GM12874 (cell line): Measurements from ENCODE around the gene CNNM3.

Experiments
- CTCF ChIP-seq: IDR thresholded peaks from 2 replicates; pipeline ENCODE4 v1.5.1; 2011; ENCODE audit warnings: low read depth, mild to moderate bottlenecking, control low read depth, low read length, moderate library complexity; ENCODE audit not compliant: insufficient read depth

CNNM3 gene

DNA sequence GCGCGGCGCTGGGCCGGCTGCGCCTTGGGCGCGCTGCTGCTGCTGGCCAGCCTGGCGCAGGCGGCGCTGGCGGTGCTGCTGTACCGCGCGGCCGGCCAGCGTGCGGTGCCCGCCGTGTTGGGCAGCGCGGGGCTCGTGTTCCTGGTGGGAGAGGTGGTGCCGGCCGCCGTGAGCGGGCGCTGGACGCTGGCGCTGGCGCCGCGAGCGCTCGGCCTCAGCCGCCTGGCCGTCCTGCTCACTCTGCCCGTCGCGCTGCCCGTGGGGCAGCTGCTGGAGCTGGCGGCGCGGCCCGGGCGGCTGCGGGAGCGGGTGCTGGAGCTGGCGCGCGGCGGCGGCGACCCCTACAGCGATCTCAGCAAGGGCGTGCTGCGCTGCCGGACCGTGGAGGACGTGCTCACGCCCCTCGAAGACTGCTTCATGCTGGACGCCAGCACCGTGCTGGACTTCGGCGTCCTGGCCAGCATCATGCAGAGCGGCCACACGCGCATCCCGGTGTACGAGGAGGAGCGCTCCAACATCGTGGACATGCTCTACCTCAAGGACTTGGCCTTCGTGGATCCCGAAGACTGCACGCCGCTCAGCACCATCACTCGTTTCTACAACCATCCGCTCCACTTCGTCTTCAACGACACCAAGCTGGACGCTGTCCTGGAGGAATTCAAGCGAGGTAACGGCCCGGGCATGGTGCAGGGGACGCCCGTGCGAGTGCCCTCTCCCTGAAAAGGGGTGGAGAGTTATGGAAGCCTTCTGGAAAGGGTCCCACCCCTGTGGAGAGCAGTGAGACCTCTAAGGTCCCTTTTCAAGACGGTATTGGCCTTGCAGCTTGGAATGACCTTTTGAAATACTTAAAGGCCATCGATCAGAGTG, 1.0 kb downstream of the CNNM3 start:
- no peak for TF ChIP-seq CTCF

- TF ChIP-seq CTCF, result no peak
Observed at GRCh38 chr2:96817882-96818281, 1.8 kb downstream of the CNNM3 start.

DNA sequence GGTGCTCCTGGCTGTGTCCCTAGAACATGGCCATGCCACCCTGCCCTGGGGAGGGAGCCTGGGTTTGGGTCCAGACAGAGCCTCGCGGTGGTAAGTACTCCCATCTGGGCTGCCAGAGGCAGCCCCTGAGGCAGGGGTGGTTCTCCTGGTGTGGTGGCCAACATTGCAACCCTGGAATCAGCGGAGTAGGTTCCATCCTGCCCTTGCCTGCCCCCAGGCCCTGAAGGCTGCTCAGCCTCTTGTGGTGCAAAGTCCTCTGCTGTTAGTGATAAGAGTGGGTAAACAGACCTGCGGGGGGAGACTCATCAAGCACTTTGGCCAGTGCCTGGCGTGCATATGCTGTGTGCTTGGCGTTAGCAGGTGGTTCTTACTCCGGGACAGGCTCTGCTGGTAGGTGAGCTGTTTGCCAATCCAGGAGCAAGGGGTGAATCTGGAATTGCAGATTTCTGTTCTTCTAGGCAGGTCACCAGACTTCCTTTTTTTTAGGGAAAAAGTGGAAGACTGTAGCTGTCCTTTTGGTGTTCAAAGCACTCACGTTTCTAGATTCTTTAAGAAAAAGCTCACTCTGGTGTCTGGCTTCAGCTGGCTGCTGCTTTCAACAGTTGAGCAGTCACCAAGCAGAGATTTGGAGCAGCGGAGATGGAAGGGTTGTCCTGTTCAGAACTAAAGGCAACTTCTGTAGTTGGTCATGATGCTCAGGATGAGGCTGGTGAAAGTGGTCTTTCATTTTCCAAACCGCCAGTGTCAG, 3.2 kb downstream of the CNNM3 start:
- TF ChIP-seq CTCF, result no peak

- TF ChIP-seq CTCF, result 0 out of 2 replicates have a peak, but pooled peaks have one; percentile 1
Observed at GRCh38 chr2:96819876-96820511, 3.9 kb downstream of the CNNM3 start.

- TF ChIP-seq CTCF, result no peak
Observed at GRCh38 chr2:96821113-96821675, 5.1 kb downstream of the CNNM3 start.

GRCh38 chr2:96822786-96823185, 6.7 kb downstream of the CNNM3 start:
- no peak for TF ChIP-seq CTCF

GRCh38 chr2:96823198-96823597, 7.1 kb downstream of the CNNM3 start:
- no peak for TF ChIP-seq CTCF
